SK-N-MC (cell line): ENCODE results near the gene SERPINB3.
"Not testable (repeated sequence)": the region's sequence is repeated elsewhere in the genome, so short reads cannot be mapped to it uniquely, and the experiment has no call there.

ENCODE experiments used
- DNase-seq: peaks from one replicate; pipeline ENCODE4 v3.0.0-alpha.2; 2011; ENCODE audit warnings: low read depth, low spot score
- H3K27ac ChIP-seq: fragments of 200-600 bp; sonication (generic); 2 replicates; pipeline ENCODE4 v1.5.1; 2016; ENCODE audit warnings: mixed run types
- H3K36me3 ChIP-seq: fragments of 200-600 bp; sonication (generic); 2 replicates; pipeline ENCODE4 v1.6.1; 2017; ENCODE audit warnings: antibody characterized with exemption, low read length, mixed read lengths; ENCODE audit not compliant: insufficient read depth
- H3K4me3 ChIP-seq: fragments of 200-600 bp; sonication (generic); 2 replicates; pipeline ENCODE4 v1.5.1; 2016
- H3K9ac ChIP-seq: fragments of 200-600 bp; sonication (generic); 2 replicates; pipeline ENCODE4 v1.8.0; 2017; ENCODE audit warnings: mixed run types, mixed read lengths; ENCODE audit not compliant: insufficient read length
- H3K9me3 ChIP-seq: fragments of 200-600 bp; sonication (generic); 2 replicates; pipeline ENCODE4 v1.6.1; 2017; ENCODE audit warnings: low read depth, mild to moderate bottlenecking, antibody characterized with exemption, low read length, moderate library complexity, mixed read lengths
- EZH2 ChIP-seq: fragments of 200-600 bp; sonication (generic); IDR thresholded peaks from one replicate; pipeline ENCODE4 v1.6.1; 2017; ENCODE audit warnings: antibody characterized with exemption
- FOXP2 ChIP-seq: optimal IDR thresholded peaks from 2 replicates; pipeline ENCODE3; 2011; ENCODE audit warnings: mild to moderate bottlenecking, moderate library complexity; ENCODE audit not compliant: insufficient read depth; ENCODE audit errors: extremely low read length, control extremely low read depth
- POLR2AphosphoS5 ChIP-seq: IDR thresholded peaks from 2 replicates; pipeline ENCODE4 v1.6.1; 2012; ENCODE audit warnings: mild to moderate bottlenecking, low read depth, low read length, borderline replicate concordance

The SERPINB3 gene

DNA sequence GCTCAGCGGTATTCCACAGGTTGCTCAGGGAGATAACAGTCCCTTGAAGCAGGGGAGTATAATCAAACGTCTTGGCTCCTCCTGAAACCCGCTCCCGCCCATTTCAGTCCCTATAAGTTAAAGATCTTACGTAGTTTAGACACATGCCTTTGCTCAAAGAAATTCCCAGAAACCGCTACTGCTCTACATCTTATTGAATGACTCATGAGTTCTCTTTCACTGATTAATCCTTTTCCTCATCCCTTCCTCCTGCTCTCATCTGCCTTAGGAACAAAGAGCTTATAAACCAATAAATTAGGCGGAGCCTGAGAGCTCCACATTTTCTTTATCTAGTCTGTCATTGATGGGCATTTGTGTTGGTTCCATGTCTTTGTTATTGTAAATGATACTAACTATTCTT, 13.5 kb downstream of the SERPINB3 start:
- Histone ChIP-seq H3K27ac (no peak overlapping the region), H3K36me3 (no peaks in the 10 kb centered on the region), H3K4me3 (no peak overlapping the region), H3K9ac (no peak overlapping the region), H3K9me3 (no peaks in the 10 kb centered on the region)
- no peak for DNase-seq
- no peak for TF ChIP-seq POLR2AphosphoS5

- no peak for DNase-seq
- no peak overlapping the region for H3K9ac ChIP-seq
These were observed 14.8 kb downstream of the SERPINB3 start for GRCh38 chr18:63646936-63647335.

DNA sequence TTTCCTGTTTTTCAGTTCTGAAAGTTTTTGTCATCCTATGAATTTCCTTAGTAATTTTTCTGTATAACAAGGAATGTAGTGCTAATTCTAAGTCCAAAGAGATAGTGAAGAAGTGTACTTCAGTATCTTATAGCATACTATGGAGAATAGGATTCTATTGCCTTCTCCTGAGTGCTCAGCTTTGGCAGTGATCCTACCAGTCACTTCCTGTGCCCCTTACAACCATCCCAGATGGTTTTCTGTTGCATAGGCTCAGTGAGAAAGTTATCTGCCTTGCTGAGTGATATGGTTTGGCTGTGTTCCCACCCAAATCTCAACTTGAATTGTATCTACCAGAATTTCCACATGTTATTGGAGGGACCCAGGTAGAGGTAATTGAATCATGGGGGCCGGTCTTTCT, 17.0 kb downstream of the SERPINB3 start:
- not testable (repeated sequence) for H3K9me3 ChIP-seq, DNase-seq, H3K4me3 ChIP-seq, H3K9ac ChIP-seq, H3K27ac ChIP-seq, H3K36me3 ChIP-seq

More at GRCh38 chr18:63646936-63647335, 14.8 kb downstream of the SERPINB3 start:
- TF ChIP-seq POLR2AphosphoS5 (no peak), FOXP2 (no peak), EZH2 (no peak)
- no peaks in the 10 kb centered on the region for H3K36me3 ChIP-seq
- no peak overlapping the region for H3K4me3 ChIP-seq
- no peaks in the 10 kb centered on the region for H3K9me3 ChIP-seq
- H3K27ac ChIP-seq: no peak overlapping the region

- not testable (repeated sequence) for H3K4me3 ChIP-seq, H3K9ac ChIP-seq, H3K36me3 ChIP-seq, H3K9me3 ChIP-seq, H3K27ac ChIP-seq, DNase-seq
These were observed 17.6 kb downstream of the SERPINB3 start, which contains the start of gene SERPINB4 for GRCh38 chr18:63644142-63644541. Gene SERPINB4, minus strand, starts transcription at chr18:63644256. Its CDS starts 679 bp downstream, at chr18:63643577.

GRCh38 chr18:63642668-63643356, 18.9 kb downstream of the SERPINB3 start:
- not testable (repeated sequence) for H3K36me3 ChIP-seq, H3K4me3 ChIP-seq, H3K27ac ChIP-seq, DNase-seq, H3K9ac ChIP-seq, H3K9me3 ChIP-seq

DNA sequence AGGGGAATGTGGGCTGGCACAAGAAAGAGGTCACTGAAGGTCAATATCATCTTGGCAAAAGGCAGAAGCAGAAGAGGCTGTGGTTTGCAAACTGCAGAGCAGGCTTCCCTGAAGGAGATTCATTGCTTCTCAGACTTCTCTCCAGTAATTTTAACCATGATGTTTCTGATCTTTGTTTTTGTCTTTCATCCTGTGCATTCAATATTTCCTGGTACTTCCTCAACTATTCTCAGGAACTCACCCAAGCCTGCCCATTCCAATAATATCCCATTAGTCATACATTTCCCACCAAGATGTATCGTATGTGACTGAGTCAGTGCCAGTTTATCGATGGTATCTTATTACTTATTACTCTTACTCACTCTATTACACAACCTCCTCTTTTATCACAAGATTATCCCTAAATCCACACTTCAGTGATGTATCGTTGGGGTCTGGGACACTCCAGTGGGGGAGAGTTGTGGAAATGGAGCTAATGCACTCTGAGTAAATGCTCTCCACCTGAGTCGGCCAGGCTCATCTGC, 20.5 kb downstream of the SERPINB3 start:
- not testable (repeated sequence) for H3K27ac ChIP-seq, H3K36me3 ChIP-seq, H3K4me3 ChIP-seq, H3K9ac ChIP-seq, DNase-seq, H3K9me3 ChIP-seq

- Histone ChIP-seq H3K9me3 (no peaks in the 10 kb centered on the region), H3K9ac (no peak overlapping the region), H3K4me3 (no peak overlapping the region), H3K27ac (no peak overlapping the region), H3K36me3 (no peaks in the 10 kb centered on the region)
- TF ChIP-seq FOXP2: no peak
- no peak for TF ChIP-seq EZH2
- DNase-seq: no peak
These were observed 24.0 kb downstream of the SERPINB3 start for GRCh38 chr18:63637703-63638102.

DNA sequence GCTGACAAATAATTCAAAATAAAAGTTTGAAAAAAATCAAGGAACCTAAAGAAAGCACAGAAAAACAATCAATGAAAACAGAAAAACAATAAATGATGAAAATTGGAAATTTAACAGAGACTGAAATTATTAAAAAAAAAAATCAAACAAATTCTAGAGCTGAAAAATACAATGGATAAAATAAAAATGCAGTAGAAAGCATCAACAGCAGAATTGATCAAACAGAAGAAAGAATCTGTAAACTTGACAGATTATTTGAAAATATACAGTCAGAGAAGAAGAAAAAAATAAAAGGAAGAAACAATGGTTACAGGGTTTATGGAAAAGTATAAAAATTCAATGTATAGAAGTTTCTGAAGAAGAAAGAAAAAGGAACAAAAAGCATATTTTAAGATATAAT, 33.9 kb downstream of the SERPINB3 start:
- H3K4me3 ChIP-seq: no peak overlapping the region
- no peak for TF ChIP-seq EZH2
- no peak for TF ChIP-seq FOXP2
- TF ChIP-seq POLR2AphosphoS5: no peak
- no peaks in the 10 kb centered on the region for H3K36me3 ChIP-seq
- H3K9me3 ChIP-seq: no peaks in the 10 kb centered on the region
- no peak overlapping the region for H3K9ac ChIP-seq
- DNase-seq: no peak
- no peak overlapping the region for H3K27ac ChIP-seq

- H3K9me3 ChIP-seq: no peaks in the 10 kb centered on the region
- H3K27ac ChIP-seq: no peak overlapping the region
- no peaks in the 10 kb centered on the region for H3K36me3 ChIP-seq
- no peak for TF ChIP-seq FOXP2
- TF ChIP-seq POLR2AphosphoS5: no peak
- no peak for TF ChIP-seq EZH2
- DNase-seq: no peak
- H3K4me3 ChIP-seq: no peak overlapping the region
- no peak overlapping the region for H3K9ac ChIP-seq
These were observed 35.3 kb downstream of the SERPINB3 start for GRCh38 chr18:63626431-63626830.

DNA sequence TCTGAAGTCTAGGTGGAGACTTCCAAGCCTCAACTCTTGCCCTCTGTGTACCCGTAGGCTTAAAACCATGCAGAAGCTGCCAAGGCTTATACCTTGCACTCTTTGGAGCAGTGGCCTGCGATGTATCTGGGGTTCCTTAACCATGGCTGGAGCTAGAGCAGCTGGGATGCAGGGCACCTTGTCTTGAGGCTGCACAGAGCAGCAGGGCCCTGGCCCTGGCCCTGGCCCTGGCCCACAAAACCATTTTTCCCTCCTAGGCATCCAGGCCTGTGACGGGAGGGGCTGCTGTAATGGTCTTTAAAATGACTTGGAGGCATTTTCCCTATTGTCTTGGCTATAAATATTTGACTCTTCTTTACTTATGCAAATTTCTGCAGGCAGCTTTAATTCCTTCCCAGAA, 36.8 kb downstream of the SERPINB3 start:
- no peak for DNase-seq
- no peak overlapping the region for H3K9ac ChIP-seq
- H3K27ac ChIP-seq: no peak overlapping the region
- H3K4me3 ChIP-seq: no peak overlapping the region
- no peaks in the 10 kb centered on the region for H3K36me3 ChIP-seq
- TF ChIP-seq FOXP2: no peak
- H3K9me3 ChIP-seq: no peaks in the 10 kb centered on the region
